ENCODE measurements around the gene MPHOSPH8.
"Not testable (repeated sequence)": the region's sequence is repeated elsewhere in the genome, so short reads cannot be mapped to it uniquely, and the experiment has no call there.

MPHOSPH8 gene

GRCh38 chr13:19680751-19681150 is 47.3 kb downstream of the MPHOSPH8 start:
- no peak for DNase-seq (ENCODE audit: low spot score)

- DNase-seq (ENCODE audit: low spot score) = no peak
Measured at GRCh38 chr13:19681517-19681916, 48.1 kb downstream of the MPHOSPH8 start.

DNA sequence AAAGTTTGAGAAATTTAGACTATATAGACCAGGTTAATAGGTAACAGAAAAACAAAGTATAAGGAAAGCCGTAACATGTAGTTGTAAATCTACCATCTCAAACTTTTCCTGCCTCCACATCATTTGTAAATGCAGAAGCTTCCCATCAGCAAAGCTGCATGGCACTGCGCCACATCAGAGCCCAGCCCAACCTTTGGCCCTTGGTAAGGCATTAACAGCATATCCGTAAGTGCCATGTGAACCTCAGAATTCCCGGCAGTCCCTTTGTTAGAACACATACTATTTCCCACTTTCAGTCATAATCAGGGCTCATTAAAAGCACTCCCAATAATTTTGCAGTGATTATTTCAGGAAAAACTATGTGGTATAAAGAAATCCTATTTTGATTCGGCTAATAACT is 51.6 kb downstream of the MPHOSPH8 start:
- no peak for DNase-seq (ENCODE audit: low spot score)

- no peak for DNase-seq (ENCODE audit: low spot score)
Measured at GRCh38 chr13:19685437-19685836, 52.0 kb downstream of the MPHOSPH8 start.

DNA sequence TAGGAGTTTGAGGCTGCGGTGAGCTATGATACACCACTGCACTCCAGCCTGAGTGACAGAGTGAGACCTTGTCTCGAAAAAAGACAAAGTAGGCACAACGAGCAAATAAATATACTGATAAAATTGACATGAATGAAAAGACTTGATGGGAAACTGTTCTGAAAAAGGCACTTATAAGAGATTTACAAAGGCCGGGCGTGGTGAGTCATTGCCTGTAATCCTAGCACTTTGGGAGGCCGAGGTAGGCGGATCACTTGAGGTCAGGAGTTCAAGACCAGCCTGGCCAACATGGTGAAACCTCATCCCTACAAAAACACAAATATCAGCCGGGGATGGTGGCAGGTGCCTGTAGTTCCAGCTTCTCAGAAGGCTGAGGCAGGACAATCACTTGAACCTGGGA is 58.0 kb downstream of the MPHOSPH8 start:
- DNase-seq (ENCODE audit: low spot score) = not testable (repeated sequence)

GRCh38 chr13:19695428-19695827 is 62.0 kb downstream of the MPHOSPH8 start:
- DNase-seq (ENCODE audit: low spot score) = no peak

- DNase-seq (ENCODE audit: low spot score) = no peak
Measured at GRCh38 chr13:19695829-19696228, 62.4 kb downstream of the MPHOSPH8 start.

- DNase-seq (ENCODE audit: low spot score) = not testable (repeated sequence)
Measured at GRCh38 chr13:19700963-19701362, 67.5 kb downstream of the MPHOSPH8 start.

DNA sequence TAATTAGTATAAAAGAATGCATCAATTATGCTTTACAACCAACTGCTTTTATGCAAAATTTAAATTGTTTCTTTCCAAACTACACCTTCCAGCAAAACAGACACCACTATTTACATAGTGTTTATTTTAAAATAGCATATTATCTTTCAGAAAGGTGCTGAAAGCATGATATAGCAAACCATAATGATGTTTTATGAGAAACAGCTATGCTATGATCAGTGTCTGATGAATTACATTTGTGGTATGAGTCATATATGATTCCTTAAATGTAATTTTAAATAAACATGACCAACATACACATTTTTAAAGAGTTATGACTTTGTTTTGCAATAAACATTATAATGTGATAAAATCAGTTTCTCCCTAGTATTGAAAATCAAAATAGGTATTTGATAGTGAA is 68.2 kb downstream of the MPHOSPH8 start:
- not testable (repeated sequence) for DNase-seq (ENCODE audit: low spot score)

DNA sequence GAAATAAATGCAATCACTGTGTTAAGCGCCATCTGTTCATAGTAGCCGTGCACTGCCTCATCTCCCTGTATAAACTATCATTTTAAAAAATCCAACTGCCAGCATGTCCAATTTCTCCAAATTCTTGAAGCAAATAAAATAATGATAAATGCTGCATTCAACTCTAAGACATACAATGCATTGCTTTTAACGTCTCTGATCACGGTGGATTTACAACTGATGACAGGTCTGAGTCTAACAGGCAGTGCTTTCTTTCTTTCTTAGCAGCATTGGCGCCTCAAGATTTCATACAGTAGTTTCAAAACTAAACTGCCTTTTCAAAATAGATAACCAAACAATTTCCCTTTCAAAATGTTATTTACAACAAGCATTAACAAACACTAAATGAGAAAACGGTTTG is 70.8 kb downstream of the MPHOSPH8 start:
- not testable (repeated sequence) for DNase-seq (ENCODE audit: low spot score)

GRCh38 chr13:19709039-19709438 is 75.6 kb downstream of the MPHOSPH8 start:
- DNase-seq (ENCODE audit: low spot score) = not testable (repeated sequence)

- not testable (repeated sequence) for DNase-seq (ENCODE audit: low spot score)
Measured at GRCh38 chr13:19709782-19710181, 76.3 kb downstream of the MPHOSPH8 start.

DNA sequence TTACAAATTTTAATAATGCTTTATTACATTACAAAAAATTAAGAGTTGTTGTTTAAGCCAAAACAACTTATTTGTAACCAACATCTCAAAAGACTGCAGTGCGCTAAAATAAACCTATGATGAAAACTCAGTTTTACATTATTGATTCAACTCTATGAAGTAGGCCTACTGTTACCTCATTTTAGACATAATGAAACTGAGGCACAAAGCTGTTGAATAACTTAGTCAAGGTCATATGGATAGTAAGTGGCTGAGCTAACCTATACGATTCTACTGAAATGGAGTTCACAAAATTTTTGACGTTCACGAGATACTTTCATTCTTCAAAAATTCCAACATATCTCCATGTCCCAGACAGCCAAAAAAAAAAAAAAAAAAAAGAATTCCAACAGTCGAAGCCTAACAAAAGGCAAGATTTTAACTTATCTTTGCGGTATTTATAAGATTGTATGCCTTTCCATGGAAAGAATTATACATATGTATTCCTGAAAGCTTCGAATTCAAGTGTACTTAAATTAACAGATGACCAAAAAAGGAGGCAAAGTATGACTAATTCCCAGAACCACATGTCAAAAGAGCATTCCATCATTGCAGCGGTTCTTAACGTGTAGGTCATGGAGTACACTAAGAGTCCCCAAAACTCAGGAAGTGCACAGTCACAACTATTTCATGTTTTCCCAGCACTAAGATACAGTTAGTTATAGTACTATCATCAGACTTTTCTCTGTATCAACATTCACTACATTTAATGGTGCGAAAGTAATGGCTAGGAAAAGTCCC is 79.9 kb downstream of the MPHOSPH8 start:
- DNase-seq (ENCODE audit: low spot score) = peak; percentile 6

GRCh38 chr13:19720039-19720438 is 86.6 kb downstream of the MPHOSPH8 start:
- DNase-seq (ENCODE audit: low spot score) = no peak
